Neural cell (in vitro differentiated cells): ENCODE data around the gene TCEA3. TPM values are rescaled to one million over a fixed set of nuclear protein-coding genes. Genes with fewer than 3 reads are reported as not detected.

ENCODE experiments used
- H2AFZ ChIP-seq: fragments of 200-600, 300-800 bp; sonication (generic), shearing (Covaris generic); 2 replicates; pipeline ENCODE4 v1.6.0; 2014; ENCODE audit warnings: low read depth, mild to moderate bottlenecking, antibody characterized with exemption, low read length, moderate library complexity
- H3F3A ChIP-seq: fragments of 200-600 bp; shearing (Covaris generic); 2 replicates; pipeline ENCODE4 v1.6.1; 2016; ENCODE audit warnings: mild to moderate bottlenecking, moderate library complexity, mixed read lengths, antibody characterized with exemption, low read length; ENCODE audit not compliant: insufficient read depth, poor library complexity, severe bottlenecking
- H3K27ac ChIP-seq: fragments of 200-600, 300-800 bp; sonication (generic), shearing (Covaris generic); 2 replicates; pipeline ENCODE4 v1.5.1; 2014; ENCODE audit warnings: mild to moderate bottlenecking, low read length, moderate library complexity
- H3K27me3 ChIP-seq: fragments of 300-800, 200-600 bp; sonication (generic), shearing (Covaris generic); 2 replicates; pipeline ENCODE4 v1.6.0; 2014; ENCODE audit warnings: mild to moderate bottlenecking, low read depth, low read length, moderate library complexity; ENCODE audit not compliant: insufficient read depth
- H3K36me3 ChIP-seq: fragments of 300-800, 200-600 bp; sonication (generic), shearing (Covaris generic); 2 replicates; pipeline ENCODE4 v1.5.1; 2014; ENCODE audit warnings: mild to moderate bottlenecking, antibody characterized with exemption, low read length, moderate library complexity; ENCODE audit not compliant: insufficient read depth
- H3K4me2 ChIP-seq: fragments of 300-800, 200-600 bp; sonication (generic), shearing (Covaris generic); 2 replicates; pipeline ENCODE4 v1.6.0; 2014; ENCODE audit warnings: mild to moderate bottlenecking, low read length
- H3K4me3 ChIP-seq: fragments of 300-800, 200-600 bp; sonication (generic), shearing (Covaris generic); 2 replicates; pipeline ENCODE4 v1.5.1; 2014; ENCODE audit warnings: mild to moderate bottlenecking, low read length, moderate library complexity
- H3K79me2 ChIP-seq: fragments of 200-600 bp; shearing (Covaris generic); replicated peaks from 2 replicates; pipeline ENCODE4 v1.6.0; 2014; ENCODE audit warnings: mild to moderate bottlenecking, low read length, moderate library complexity; ENCODE audit not compliant: insufficient read depth
- H3K9ac ChIP-seq: fragments of 300-800, 200-600 bp; sonication (generic), shearing (Covaris generic); 2 replicates; pipeline ENCODE4 v1.6.1; 2016; ENCODE audit warnings: mild to moderate bottlenecking, low read length, mixed read lengths
- H3K9me2 ChIP-seq: fragments of 200-600 bp; shearing (Covaris generic); 2 replicates; pipeline ENCODE4 v1.6.1; 2016; ENCODE audit warnings: mild to moderate bottlenecking, low read length, mixed read lengths; ENCODE audit not compliant: insufficient read depth
- H3K9me3 ChIP-seq: fragments of 200-600, 300-800 bp; sonication (generic), shearing (Covaris generic); 2 replicates; pipeline ENCODE4 v1.6.1; 2016; ENCODE audit warnings: mild to moderate bottlenecking, mixed run types, low read length, moderate library complexity, mixed read lengths
- H4K20me1 ChIP-seq: fragments of 200-600 bp; shearing (Covaris generic); 2 replicates; pipeline ENCODE4 v1.6.1; 2016; ENCODE audit warnings: mild to moderate bottlenecking, mixed run types; ENCODE audit not compliant: insufficient read depth
- CTCF ChIP-seq: fragments of 450-650 bp; IDR thresholded peaks from 2 replicates; pipeline ENCODE4 v1.5.1; 2014; ENCODE audit warnings: antibody characterized with exemption, mild to moderate bottlenecking, moderate library complexity; ENCODE audit not compliant: poor library complexity, severe bottlenecking
- EP300 ChIP-seq: fragments of 450-650 bp; conservative IDR thresholded peaks from 2 replicates; pipeline ENCODE4 v1.6.1; 2014; ENCODE audit warnings: antibody characterized with exemption, mild to moderate bottlenecking, moderate library complexity; ENCODE audit not compliant: poor library complexity, severe bottlenecking
- EZH2 ChIP-seq: fragments of 200-600, 300-800 bp; shearing (Covaris generic), sonication (generic); IDR thresholded peaks from 2 replicates; pipeline ENCODE4 v1.6.1; 2014; ENCODE audit warnings: antibody characterized with exemption, low read length, borderline replicate concordance, mild to moderate bottlenecking; ENCODE audit not compliant: insufficient read depth, poor library complexity, severe bottlenecking
- MXI1 ChIP-seq: fragments of 450-650 bp; conservative IDR thresholded peaks from 2 replicates; pipeline ENCODE4 v1.6.1; 2014; ENCODE audit warnings: antibody characterized with exemption, mild to moderate bottlenecking; ENCODE audit not compliant: poor library complexity, severe bottlenecking
- POLR2AphosphoS5 ChIP-seq: IDR thresholded peaks from 2 replicates; pipeline ENCODE4 v1.6.1; 2012
- RAD21 ChIP-seq: fragments of 450-650 bp; conservative IDR thresholded peaks from 2 replicates; pipeline ENCODE4 v1.6.1; 2014; ENCODE audit warnings: antibody characterized with exemption, mild to moderate bottlenecking, moderate library complexity
- REST ChIP-seq: IDR thresholded peaks from 2 replicates; pipeline ENCODE4 v1.6.1; 2012; ENCODE audit warnings: borderline replicate concordance
- SMC3 ChIP-seq: fragments of 450-650 bp; conservative IDR thresholded peaks from 2 replicates; pipeline ENCODE4 v1.6.1; 2014; ENCODE audit warnings: antibody characterized with exemption, mild to moderate bottlenecking, moderate library complexity; ENCODE audit not compliant: poor library complexity
- TAF1 ChIP-seq: IDR thresholded peaks from 2 replicates; pipeline ENCODE4 v1.6.1; 2012; ENCODE audit warnings: low read depth
- polyA plus RNA-seq: library from polyadenylated mRNA; depleted of rRNA; stranded (reverse); fragments of >200 nt; gene quantifications from 2 replicates; pipeline ENCODE4 v1.2.3, GENCODE V29; 2014

Gene TCEA3
- polyA plus RNA-seq, 1 donor from 2014 or later, result not detected

GRCh38 chr1:23433122-23433521 lies 8.6 kb upstream of the TCEA3 start:
- H3K9me2 ChIP-seq, result no peaks in the 10 kb centered on the region
- H3K36me3 ChIP-seq, result peaks cover 6% of the 10 kb centered on the region
- no peaks in the 10 kb centered on the region for H4K20me1 ChIP-seq

GRCh38 chr1:23431431-23431830 lies 6.9 kb upstream of the TCEA3 start:
- H3K9me2 ChIP-seq, result no peaks in the 10 kb centered on the region
- H3K9me3 ChIP-seq, result no peaks in the 10 kb centered on the region
- H3K79me2 ChIP-seq, result no peaks in the 10 kb centered on the region
- no peak overlapping the region for H2AFZ ChIP-seq
- no peaks in the 10 kb centered on the region for H3K27me3 ChIP-seq
- no peaks in the 10 kb centered on the region for H4K20me1 ChIP-seq
- H3K9ac ChIP-seq, result no peak overlapping the region
- no peak overlapping the region for H3K4me3 ChIP-seq
- H3K4me2 ChIP-seq, result no peak overlapping the region
- H3K36me3 ChIP-seq, result peaks cover 6% of the 10 kb centered on the region
- H3F3A ChIP-seq, result no peaks in the 10 kb centered on the region
- H3K27ac ChIP-seq, result no peak overlapping the region
- TF ChIP-seq TAF1, result no peak
- TF ChIP-seq CTCF, result no peak
- TF ChIP-seq EZH2, result no peak
- TF ChIP-seq SMC3, result no peak
- TF ChIP-seq EP300, result no peak
- TF ChIP-seq POLR2AphosphoS5, result no peak
- no peak for TF ChIP-seq MXI1

More at GRCh38 chr1:23433122-23433521, 8.6 kb upstream of the TCEA3 start:
- H2AFZ ChIP-seq, result no peak overlapping the region
- TF ChIP-seq POLR2AphosphoS5 (no peak), RAD21 (no peak), EP300 (no peak), CTCF (no peak), MXI1 (no peak), SMC3 (no peak), EZH2 (no peak), TAF1 (no peak), REST (no peak)
- H3K27me3 ChIP-seq, result no peaks in the 10 kb centered on the region
- H3K9me3 ChIP-seq, result no peaks in the 10 kb centered on the region
- H3K4me2 ChIP-seq, result no peak overlapping the region
- no peak overlapping the region for H3K27ac ChIP-seq
- H3K4me3 ChIP-seq, result no peak overlapping the region
- H3K9ac ChIP-seq, result no peak overlapping the region
- no peaks in the 10 kb centered on the region for H3F3A ChIP-seq
- no peaks in the 10 kb centered on the region for H3K79me2 ChIP-seq
